Mesenchymal stem cell (in vitro differentiated cells and primary cell): ENCODE data around the gene PUDP.
"Not testable (repeated sequence)": the region's sequence is repeated elsewhere in the genome, so short reads cannot be mapped to it uniquely, and the experiment has no call there.

ENCODE experiments used
- DNase-seq: peaks from one replicate; pipeline ENCODE4 v3.0.0-alpha.2; 2013
- H2AFZ ChIP-seq: one replicate; pipeline ENCODE4 v1.6.1; 2013; ENCODE audit warnings: low read depth, mild to moderate bottlenecking, control low read depth, inconsistent platforms, low read length, moderate library complexity
- H2AK5ac ChIP-seq: 2 replicates; pipeline ENCODE4 v1.6.1; 2013; ENCODE audit warnings: low read length, moderate library complexity, mild to moderate bottlenecking, inconsistent platforms; ENCODE audit not compliant: severe bottlenecking
- H2BK120ac ChIP-seq: one replicate; pipeline ENCODE4 v1.6.1; 2013; ENCODE audit warnings: low read depth, mild to moderate bottlenecking, inconsistent platforms, low read length, moderate library complexity
- H2BK12ac ChIP-seq, 2 experiments: one replicate each; pipeline ENCODE4 v1.6.1; 2013; ENCODE audit warnings: inconsistent platforms in 2 of 2, low read length in 2 of 2, mild to moderate bottlenecking in 2 of 2, moderate library complexity in 2 of 2, control low read depth in 1 of 2
- H2BK15ac ChIP-seq: one replicate; pipeline ENCODE4 v1.6.1; 2013; ENCODE audit warnings: mild to moderate bottlenecking, low read depth, inconsistent platforms; ENCODE audit not compliant: poor library complexity, severe bottlenecking
- H2BK5ac ChIP-seq: 2 replicates; pipeline ENCODE4 v1.6.1; 2013; ENCODE audit warnings: low read depth, mild to moderate bottlenecking, low read length, control low read depth, inconsistent platforms; ENCODE audit not compliant: poor library complexity, severe bottlenecking
- H3K14ac ChIP-seq, 2 experiments: one replicate each; pipeline ENCODE4 v1.6.1; 2013; ENCODE audit warnings: inconsistent platforms in 2 of 2, low read length in 2 of 2, control low read depth in 1 of 2, mild to moderate bottlenecking in 1 of 2, moderate library complexity in 1 of 2
- H3K18ac ChIP-seq, 2 experiments: one replicate each; pipeline ENCODE4 v1.6.1; 2013; ENCODE audit warnings: inconsistent platforms in 2 of 2, low read length in 2 of 2, control low read depth in 1 of 2, low read depth in 1 of 2, mild to moderate bottlenecking in 1 of 2
- H3K23ac ChIP-seq, 2 experiments: one replicate each; pipeline ENCODE4 v1.6.1; 2013; ENCODE audit warnings: inconsistent platforms in 2 of 2, low read length in 2 of 2, mild to moderate bottlenecking in 2 of 2, moderate library complexity in 2 of 2, control low read depth in 1 of 2
- H3K27ac ChIP-seq: 2 replicates; pipeline ENCODE4 v1.5.1; 2013; ENCODE audit warnings: mild to moderate bottlenecking, moderate library complexity, low read length, control low read depth, inconsistent platforms; ENCODE audit not compliant: poor library complexity, severe bottlenecking
- H3K27me3 ChIP-seq, 2 experiments: 2 replicates each; pipeline versions ENCODE4 v1.6.1 to v1.7.0; 2013; ENCODE audit warnings: low read length in 2 of 2, mild to moderate bottlenecking in 2 of 2, moderate library complexity in 2 of 2, control low read depth in 1 of 2, inconsistent platforms in 1 of 2; ENCODE audit not compliant: control insufficient read depth in 1 of 2, insufficient read depth in 1 of 2
- H3K36me3 ChIP-seq, 2 experiments: 2 replicates each; pipeline versions ENCODE4 v1.6.1 to v1.7.0; 2013; ENCODE audit warnings: low read length in 2 of 2, control low read depth in 1 of 2, inconsistent platforms in 1 of 2, low read depth in 1 of 2, mild to moderate bottlenecking in 1 of 2; ENCODE audit not compliant: insufficient read depth in 2 of 2, control insufficient read depth in 1 of 2
- H3K4ac ChIP-seq, 2 experiments: one replicate each; pipeline ENCODE4 v1.6.1; 2013; ENCODE audit warnings: inconsistent platforms in 2 of 2, low read length in 2 of 2, mild to moderate bottlenecking in 2 of 2, moderate library complexity in 2 of 2, control low read depth in 1 of 2, low read depth in 1 of 2
- H3K4me1 ChIP-seq: 2 replicates; pipeline ENCODE4 v1.6.1; 2013; ENCODE audit warnings: low read depth, low read length, control low read depth; ENCODE audit not compliant: control insufficient read depth, insufficient read depth
- H3K4me2 ChIP-seq: 2 replicates; pipeline ENCODE4 v1.6.1; 2013; ENCODE audit warnings: low read length, mild to moderate bottlenecking, inconsistent platforms; ENCODE audit not compliant: poor library complexity, severe bottlenecking
- H3K4me3 ChIP-seq, 2 experiments: 2 replicates each; pipeline versions ENCODE4 v1.5.1 to v1.7.0; 2013; ENCODE audit warnings: low read length in 2 of 2, mild to moderate bottlenecking in 2 of 2, control low read depth in 1 of 2, low read depth in 1 of 2; ENCODE audit not compliant: insufficient read depth in 1 of 2
- H3K79me1 ChIP-seq: replicated peaks from 2 replicates; pipeline ENCODE4 v1.6.1; 2013; ENCODE audit warnings: mild to moderate bottlenecking, control low read depth, low read length, inconsistent platforms; ENCODE audit not compliant: poor library complexity, severe bottlenecking
- H3K9ac ChIP-seq: 2 replicates; pipeline ENCODE4 v1.7.0; 2013; ENCODE audit warnings: mild to moderate bottlenecking, low read length, moderate library complexity
- H3K9me3 ChIP-seq: 2 replicates; pipeline ENCODE4 v1.7.0; 2013; ENCODE audit warnings: mild to moderate bottlenecking, low read length; ENCODE audit not compliant: control insufficient read depth
- H4K8ac ChIP-seq: one replicate; pipeline ENCODE4 v1.6.1; 2013; ENCODE audit warnings: inconsistent platforms, mild to moderate bottlenecking, low read length, moderate library complexity
- H4K91ac ChIP-seq: one replicate; pipeline ENCODE4 v1.6.1; 2013; ENCODE audit warnings: mild to moderate bottlenecking, low read length, inconsistent platforms
- WGBS: methylation state at CpG from one replicate; pipeline ENCODE4 v1.1.7; 2013; ENCODE audit warnings: mixed read lengths; 5-methylcytosine and 5-hydroxymethylcytosine counted together

Gene PUDP

DNA sequence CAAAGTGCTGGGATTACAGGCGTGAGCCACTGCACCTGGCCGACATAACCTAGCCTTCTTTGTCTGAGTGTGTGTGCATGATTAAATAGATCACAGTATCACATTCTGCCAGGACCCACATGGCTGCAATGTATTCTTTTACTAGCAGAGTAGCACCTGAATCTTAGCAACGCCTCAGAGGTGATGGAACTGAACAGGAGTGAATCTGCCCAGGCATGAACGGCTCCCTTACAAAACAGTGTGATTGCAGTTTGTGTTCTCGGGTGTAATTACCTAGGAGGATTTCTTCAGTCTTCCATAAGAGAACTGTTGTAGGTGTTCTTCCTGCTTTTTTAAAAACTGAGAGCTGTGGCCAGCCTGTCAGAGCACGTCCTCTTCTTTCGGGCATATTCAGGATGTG, 123.1 kb downstream of the PUDP start:
- Histone ChIP-seq H2BK15ac (no peak overlapping the region), H3K23ac (no peak overlapping the region), H2BK5ac (no peak overlapping the region), H3K4ac (no peak overlapping the region), H3K36me3 (no peaks in the 10 kb centered on the region), H3K27me3 (no peaks in the 10 kb centered on the region), H2AFZ (no peak overlapping the region), H3K4me3 (no peak overlapping the region), H3K79me1 (no peaks in the 10 kb centered on the region), H3K27ac (no peak overlapping the region), H3K9me3 (no peaks in the 10 kb centered on the region), H3K4me2 (no peak overlapping the region), H4K91ac (no peak overlapping the region), H2AK5ac (no peak overlapping the region), H2BK120ac (no peak overlapping the region), H4K8ac (no peak overlapping the region), H3K18ac (no peak overlapping the region), H3K9ac (no peak overlapping the region), H3K14ac (no peak overlapping the region), H3K4me1 (no peaks in the 10 kb centered on the region), H2BK12ac (no peak overlapping the region)
- no peak for DNase-seq
- WGBS, result 90% methylated on average over 5 of the region's 7 CpGs

DNA sequence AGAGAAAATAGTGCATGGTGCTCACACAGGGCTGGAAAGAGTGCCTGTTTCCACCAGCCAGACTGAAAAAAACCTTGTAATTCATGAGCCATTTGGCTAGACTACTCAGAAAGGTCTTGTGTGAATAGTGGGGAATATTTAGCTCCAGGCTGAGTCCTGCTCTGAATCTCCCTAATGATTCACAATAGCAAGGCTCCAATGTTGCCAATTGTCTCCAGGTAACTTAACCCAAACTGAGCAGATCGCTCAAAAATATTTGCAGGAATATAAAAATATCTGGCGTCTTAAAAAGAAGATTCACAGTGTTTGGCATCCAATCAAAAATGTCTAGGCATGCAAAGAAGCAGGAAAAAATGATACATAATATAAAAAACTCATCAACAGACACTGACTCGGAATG, 125.0 kb downstream of the PUDP start:
- H3K36me3 ChIP-seq, H3K4me3 ChIP-seq, H3K9me3 ChIP-seq, H3K79me1 ChIP-seq, H4K91ac ChIP-seq, H2BK12ac ChIP-seq, H3K4me1 ChIP-seq, H3K27ac ChIP-seq, H2BK15ac ChIP-seq, DNase-seq, H3K18ac ChIP-seq, H3K23ac ChIP-seq, H2BK120ac ChIP-seq, H2BK5ac ChIP-seq, H4K8ac ChIP-seq, H3K14ac ChIP-seq, H2AFZ ChIP-seq, H3K27me3 ChIP-seq, H3K9ac ChIP-seq, H3K4me2 ChIP-seq, H2AK5ac ChIP-seq, H3K4ac ChIP-seq: not testable (repeated sequence)
- 100% methylated on average over 1 of the region's 3 CpGs for WGBS

DNA sequence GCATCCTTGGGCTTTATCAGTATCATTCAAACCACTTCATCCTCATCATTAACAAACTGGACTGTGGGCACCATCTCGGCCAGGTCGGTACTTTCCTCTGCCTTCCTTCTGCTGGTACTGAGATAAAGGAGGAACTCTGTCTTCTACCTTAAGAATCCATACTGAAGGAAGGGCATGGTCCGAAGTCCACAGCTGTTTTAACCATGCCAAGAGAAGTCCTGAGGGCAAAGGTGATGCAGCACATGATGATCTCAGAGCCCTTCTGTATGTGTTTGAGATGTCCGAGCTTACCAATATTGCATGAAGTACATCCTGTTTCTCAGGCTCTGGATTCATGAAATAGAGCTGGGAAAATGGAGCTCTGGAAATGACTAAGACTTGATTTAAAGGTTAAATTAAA, 126.0 kb downstream of the PUDP start:
- Histone ChIP-seq H3K27ac (no peak overlapping the region), H3K36me3 (no peaks in the 10 kb centered on the region), H3K9ac (no peak overlapping the region), H4K8ac (no peak overlapping the region), H2AK5ac (no peak overlapping the region), H4K91ac (no peak overlapping the region), H2AFZ (no peak overlapping the region), H2BK5ac (no peak overlapping the region), H2BK15ac (no peak overlapping the region), H3K18ac (no peak overlapping the region), H3K14ac (no peak overlapping the region), H3K9me3 (no peaks in the 10 kb centered on the region), H3K79me1 (no peaks in the 10 kb centered on the region), H3K4me2 (no peak overlapping the region), H3K4ac (no peak overlapping the region), H2BK12ac (no peak overlapping the region), H3K23ac (no peak overlapping the region), H2BK120ac (no peak overlapping the region), H3K4me1 (no peaks in the 10 kb centered on the region), H3K27me3 (no peaks in the 10 kb centered on the region), H3K4me3 (no peak overlapping the region)
- WGBS, result 100% methylated on average over 2 of the region's 4 CpGs
- no peak for DNase-seq

DNA sequence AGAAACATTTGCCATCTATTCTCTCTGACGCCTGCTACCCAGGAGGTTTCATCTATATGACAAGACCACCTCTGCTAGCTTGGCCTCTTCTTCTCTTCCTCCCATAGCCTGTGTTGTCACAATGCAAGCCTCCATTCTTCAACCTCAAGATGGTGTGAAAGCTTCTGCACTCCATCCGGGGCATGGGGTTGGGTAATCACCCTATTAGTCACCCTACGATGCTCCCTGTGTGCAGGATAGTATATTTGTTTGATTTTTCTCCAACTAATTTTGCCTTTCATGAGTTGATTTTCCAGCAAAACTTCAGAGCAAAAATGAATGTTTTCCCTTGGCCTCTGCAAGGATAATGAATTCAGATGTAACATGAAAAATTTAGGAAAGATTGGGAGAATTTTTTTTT, 128.4 kb downstream of the PUDP start:
- H2AFZ ChIP-seq, result no peak overlapping the region
- no peaks in the 10 kb centered on the region for H3K4me1 ChIP-seq
- no peak overlapping the region for H2BK12ac ChIP-seq
- H2BK5ac ChIP-seq, result no peak overlapping the region
- H4K8ac ChIP-seq, result no peak overlapping the region
- no peak overlapping the region for H3K14ac ChIP-seq
- no peak overlapping the region for H2BK15ac ChIP-seq
- H3K4me3 ChIP-seq, result no peak overlapping the region
- H3K36me3 ChIP-seq, result no peaks in the 10 kb centered on the region
- WGBS, result 90% methylated on average over 1 of the region's 3 CpGs
- no peaks in the 10 kb centered on the region for H3K9me3 ChIP-seq
- no peak overlapping the region for H3K4me2 ChIP-seq
- no peak overlapping the region for H3K18ac ChIP-seq
- H3K27me3 ChIP-seq, result no peaks in the 10 kb centered on the region
- H3K27ac ChIP-seq, result no peak overlapping the region
- H4K91ac ChIP-seq, result no peak overlapping the region
- no peak overlapping the region for H2AK5ac ChIP-seq
- no peak overlapping the region for H3K23ac ChIP-seq
- no peaks in the 10 kb centered on the region for H3K79me1 ChIP-seq
- no peak overlapping the region for H3K4ac ChIP-seq
- peak; percentile 7 for DNase-seq
- H2BK120ac ChIP-seq, result no peak overlapping the region
- H3K9ac ChIP-seq, result no peak overlapping the region
